Spleen (tissue), 11 donors: ENCODE measurements around the gene PTP4A2. TPM values are rescaled to one million over a fixed set of nuclear protein-coding genes. Genes with fewer than 3 reads are reported as not detected.

Experiments
- DNase-seq: peaks from one replicate; pipeline ENCODE4 v3.0.0-alpha.2; 2020
- H3K27ac ChIP-seq, 8 donors: fragments of 200-600 bp; sonication (generic) in 7 of 8; 1 replicate in 4 of 8; 2 replicates in 4 of 8; pipeline versions ENCODE4 v1.5.0 to v1.8.0; 2016 to 2021; ENCODE audit warnings: inconsistent platforms in 4 of 8, mild to moderate bottlenecking in 4 of 8, moderate library complexity in 1 of 8
- H3K27me3 ChIP-seq, 7 donors: fragments of 200-600 bp; sonication (generic) in 6 of 7; replicated peaks in 1 of 7; 1 replicate in 4 of 7; 2 replicates in 3 of 7; pipeline versions ENCODE4 v1.5.0 to v1.8.0; 2016 to 2021; ENCODE audit warnings: inconsistent platforms in 3 of 7, mild to moderate bottlenecking in 1 of 7
- H3K36me3 ChIP-seq, 6 donors: fragments of 200-600 bp; sonication (generic) in 5 of 6; 1 replicate in 4 of 6; 2 replicates in 2 of 6; pipeline versions ENCODE4 v1.5.0 to v1.8.0; 2016 to 2021; ENCODE audit warnings: inconsistent platforms in 2 of 6
- H3K4me1 ChIP-seq, 6 donors: fragments of 200-600 bp; sonication (generic) in 5 of 6; 1 replicate in 3 of 6; 2 replicates in 3 of 6; pipeline versions ENCODE4 v1.5.0 to v1.8.0; 2016 to 2021; ENCODE audit warnings: inconsistent platforms in 3 of 6
- H3K4me3 ChIP-seq, 8 donors: fragments of 200-600 bp; sonication (generic) in 7 of 8; 1 replicate in 4 of 8; 2 replicates in 4 of 8; pipeline versions ENCODE4 v1.5.0 to v1.8.0; 2016 to 2021; ENCODE audit warnings: inconsistent platforms in 4 of 8, mild to moderate bottlenecking in 4 of 8, moderate library complexity in 2 of 8
- H3K9me3 ChIP-seq, 8 donors: fragments of 200-600 bp; sonication (generic) in 7 of 8; 1 replicate in 4 of 8; 2 replicates in 4 of 8; pipeline versions ENCODE4 v1.5.0 to v1.8.0; 2016 to 2021; ENCODE audit warnings: inconsistent platforms in 4 of 8
- POLR2A ChIP-seq, 3 donors: fragments of 450-650 bp; IDR thresholded peaks; one replicate each; pipeline ENCODE4 v1.5.1; 2017; ENCODE audit warnings: antibody characterized with exemption in 3 of 3, mild to moderate bottlenecking in 1 of 3
- POLR2AphosphoS5 ChIP-seq, 3 donors: sonication (generic); formaldehyde crosslinking; IDR thresholded peaks; one replicate each; pipeline ENCODE4 v1.5.1; 2017; ENCODE audit warnings: antibody characterized with exemption in 3 of 3
- WGBS, 5 donors: extraction: QIAGEN DNeasy Blood & Tissue Kit in 3 of 5; methylation state at CpG; one replicate each; pipeline versions ENCODE4 v1.1.5 to v1.1.7; 2013 to 2018; 5-methylcytosine and 5-hydroxymethylcytosine counted together
- intact Hi-C: fragments of 100-400 bp; cut with DNase I; formaldehyde crosslinking; loops from one replicate; pipeline ENCODE4 v1.15.0; 2023; ENCODE audit warnings: low total_unique reads
- polyA plus RNA-seq, 3 donors: library from polyadenylated mRNA; stranded (reverse); fragments of 200-250 nt; gene quantifications; one replicate each; pipeline ENCODE4 v1.2.1, GENCODE V29; 2013
- total RNA-seq, 7 donors: library from RNA; depleted of rRNA in 3 of 7; stranded (reverse); fragments of >200 nt in 3 of 7; fragmentation: NEBNext Ultra II Directional in 4 of 7; extraction: Animal tissue kit (Norgen Biotek cat#: 25700) in 4 of 7; gene quantifications; one replicate each; pipeline versions ENCODE4 v1.1.0 to v1.2.1, GENCODE V29; 2016 to 2021
- TF ChIP-seq, protein P1 (sequence below), 11 experiments: fragments of 200-600 bp in 7 of 11; fragments of 450-650 bp in 4 of 11; sonication (generic) in 4 of 11; IDR thresholded peaks in 8 of 11; conservative IDR thresholded peaks in 3 of 11; 1 replicate in 7 of 11; 2 replicates in 4 of 11; pipeline versions ENCODE4 v1.4.0 to v1.8.0; 2016 to 2021; ENCODE audit warnings: antibody characterized with exemption in 11 of 11, inconsistent platforms in 4 of 11, mild to moderate bottlenecking in 1 of 11
- donor health status: healthy with polysubstance abuse.
- donor health status: DM: no; HTN: no; CAD: no; lungs with moderate emphysema.
- donor health status: DM: no; HTN: no; CAD: no.
- donor health status: Bipolar disorder and iron deficiency.
- donor health status: healthy.
- donor health status: DM: no; HTN: no; CAD: no.
- donor health status: DM: yes; HTN: yes; CAD: no.

PTP4A2 gene
- total and polyA plus RNA-seq, 10 donors: 72.9 to 300 (median 246) TPM

DNA sequence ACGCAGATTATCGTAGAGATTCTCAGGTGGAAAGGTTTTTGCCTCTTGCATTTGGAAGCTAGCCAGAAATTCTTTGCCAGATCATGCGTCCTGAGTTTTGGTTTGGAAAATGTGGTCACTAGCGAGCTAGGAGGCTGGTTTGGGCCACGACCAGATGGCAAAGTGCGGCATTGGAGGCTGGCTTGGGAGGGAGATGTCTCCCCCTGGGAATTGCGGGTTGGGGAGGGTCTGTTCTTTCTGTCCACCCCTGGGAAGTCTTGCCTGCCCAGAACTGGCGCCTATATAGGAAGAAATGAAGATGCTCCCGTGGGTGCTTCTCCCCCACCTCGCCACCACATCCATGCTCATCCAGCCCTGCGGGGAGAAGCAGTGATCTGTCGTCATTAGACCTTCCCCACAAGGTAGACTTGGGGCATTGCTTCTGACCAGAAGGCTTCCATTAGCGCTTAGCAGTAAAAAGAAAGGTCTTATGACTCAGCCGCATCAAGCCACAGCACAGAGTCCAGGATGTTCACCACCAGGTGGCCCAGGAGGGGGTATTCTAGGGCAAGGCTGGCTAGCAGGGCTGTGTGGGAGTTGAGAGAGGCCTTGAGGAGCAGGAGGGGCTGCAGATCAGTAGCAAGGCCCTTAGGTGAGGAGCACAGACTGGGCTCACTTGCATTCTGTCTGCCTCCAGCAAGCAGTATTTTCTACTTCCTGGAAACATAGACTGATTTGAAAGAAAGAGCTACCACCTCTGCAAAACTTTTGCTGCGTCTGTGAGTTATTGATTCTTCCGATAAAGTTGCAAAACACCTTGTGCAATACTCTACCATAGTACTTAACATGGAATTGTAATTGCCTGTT lies 1.5 kb upstream of the PTP4A2 start:
- DNase-seq: peak; percentile 88
- Histone ChIP-seq H3K27ac (peak overlapping the region; percentile 86 to 99 (median 95)), H3K27me3 (no peaks in the 10 kb centered on the region), H3K4me3 (peak overlapping the region in 1 of 8 donors; percentile 27), H3K36me3 (no peaks in the 10 kb centered on the region), H3K4me1 (peaks cover 54 to 90% (median 84%) of the 10 kb centered on the region in 6 donors), H3K9me3 (no peaks in the 10 kb centered on the region)
- intact Hi-C loops: no loop called here
- WGBS, 5 donors: 52 to 65% (median 58%) methylated on average over 12 to 16 of the region's 16 CpGs
- TF ChIP-seq POLR2AphosphoS5 (IDR thresholded peaks at IDR 0.05): peak in 2 of 3 donors; percentile 36 to 45
- no peak for TF ChIP-seq POLR2A (IDR thresholded peaks at IDR 0.05)
- TF ChIP-seq, protein P1, sequence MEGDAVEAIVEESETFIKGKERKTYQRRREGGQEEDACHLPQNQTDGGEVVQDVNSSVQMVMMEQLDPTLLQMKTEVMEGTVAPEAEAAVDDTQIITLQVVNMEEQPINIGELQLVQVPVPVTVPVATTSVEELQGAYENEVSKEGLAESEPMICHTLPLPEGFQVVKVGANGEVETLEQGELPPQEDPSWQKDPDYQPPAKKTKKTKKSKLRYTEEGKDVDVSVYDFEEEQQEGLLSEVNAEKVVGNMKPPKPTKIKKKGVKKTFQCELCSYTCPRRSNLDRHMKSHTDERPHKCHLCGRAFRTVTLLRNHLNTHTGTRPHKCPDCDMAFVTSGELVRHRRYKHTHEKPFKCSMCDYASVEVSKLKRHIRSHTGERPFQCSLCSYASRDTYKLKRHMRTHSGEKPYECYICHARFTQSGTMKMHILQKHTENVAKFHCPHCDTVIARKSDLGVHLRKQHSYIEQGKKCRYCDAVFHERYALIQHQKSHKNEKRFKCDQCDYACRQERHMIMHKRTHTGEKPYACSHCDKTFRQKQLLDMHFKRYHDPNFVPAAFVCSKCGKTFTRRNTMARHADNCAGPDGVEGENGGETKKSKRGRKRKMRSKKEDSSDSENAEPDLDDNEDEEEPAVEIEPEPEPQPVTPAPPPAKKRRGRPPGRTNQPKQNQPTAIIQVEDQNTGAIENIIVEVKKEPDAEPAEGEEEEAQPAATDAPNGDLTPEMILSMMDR (IDR thresholded peaks at IDR 0.05 in 8 of 11, conservative IDR thresholded peaks at IDR 0.05 in 3 of 11): peak in 9 of 11 experiments; percentile 40 to 72 (median 58)

- H3K27ac ChIP-seq: peak overlapping the region; percentile 81 to 99 (median 95)
- no peaks in the 10 kb centered on the region for H3K9me3 ChIP-seq
- peak; percentile 97 for DNase-seq
- H3K4me1 ChIP-seq: peaks cover 62 to 90% (median 84%) of the 10 kb centered on the region in 6 donors
- peak overlapping the region; percentile 43 to 89 (median 63) for H3K4me3 ChIP-seq
- no peaks in the 10 kb centered on the region for H3K36me3 ChIP-seq
- TF ChIP-seq POLR2AphosphoS5 (IDR thresholded peaks at IDR 0.05): peak in 1 of 3 donors; percentile 37
- TF ChIP-seq POLR2A (IDR thresholded peaks at IDR 0.05): no peak
- 0 to 2% (median 1%) methylated on average over 36 to 78 of the region's 78 CpGs for WGBS, 5 donors
- intact Hi-C loops: no loop called here
- no peaks in the 10 kb centered on the region for H3K27me3 ChIP-seq
These were observed 626 bp downstream of the PTP4A2 start for GRCh38 chr1:31937300-31938183.

DNA sequence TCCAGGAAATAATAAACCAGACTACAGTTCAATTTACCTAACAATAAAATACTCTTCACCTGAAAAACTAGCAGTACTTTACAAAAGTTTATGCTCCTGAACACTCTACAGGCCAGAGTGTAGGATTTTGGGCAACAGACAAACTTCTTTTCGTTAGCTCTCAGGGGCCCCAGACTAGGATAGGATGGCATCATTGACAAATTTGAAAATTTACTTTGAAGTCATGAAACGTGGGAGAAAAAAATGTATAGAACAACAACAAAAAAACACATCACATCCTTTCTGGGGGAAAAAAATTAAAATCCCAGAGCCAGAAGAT lies 1.2 kb downstream of the PTP4A2 start:
- intact Hi-C loops: no loop called here
- WGBS, 5 donors: 0 to 1% (median 0%) methylated on average over 2 of the region's 2 CpGs

More for the DNA sequence above, 1.2 kb downstream of the PTP4A2 start:
- DNase-seq: no peak
- H3K36me3 ChIP-seq: no peaks in the 10 kb centered on the region
- TF ChIP-seq, protein P1 (IDR thresholded peaks at IDR 0.05 in 8 of 11, conservative IDR thresholded peaks at IDR 0.05 in 3 of 11): no peak
- TF ChIP-seq POLR2AphosphoS5 (IDR thresholded peaks at IDR 0.05) (no peak), POLR2A (IDR thresholded peaks at IDR 0.05) (no peak)
- H3K4me3 ChIP-seq: peak overlapping the region; percentile 43 to 89 (median 63)
- peaks cover 64 to 90% (median 84%) of the 10 kb centered on the region in 6 donors for H3K4me1 ChIP-seq
- H3K9me3 ChIP-seq: no peaks in the 10 kb centered on the region
- H3K27me3 ChIP-seq: no peaks in the 10 kb centered on the region
- H3K27ac ChIP-seq: peak overlapping the region; percentile 81 to 99 (median 95)
